Superior temporal gyrus (tissue), 1 donor: ENCODE results near the gene VASP.

Experiments
- DNase-seq: peaks from one replicate; pipeline ENCODE4 v3.0.0-alpha.2; 2016; ENCODE audit errors: extremely low spot score

The VASP gene

GRCh38 chr19:45473682-45474605 lies 33.3 kb upstream of the VASP start:
- no peak for DNase-seq

DNA sequence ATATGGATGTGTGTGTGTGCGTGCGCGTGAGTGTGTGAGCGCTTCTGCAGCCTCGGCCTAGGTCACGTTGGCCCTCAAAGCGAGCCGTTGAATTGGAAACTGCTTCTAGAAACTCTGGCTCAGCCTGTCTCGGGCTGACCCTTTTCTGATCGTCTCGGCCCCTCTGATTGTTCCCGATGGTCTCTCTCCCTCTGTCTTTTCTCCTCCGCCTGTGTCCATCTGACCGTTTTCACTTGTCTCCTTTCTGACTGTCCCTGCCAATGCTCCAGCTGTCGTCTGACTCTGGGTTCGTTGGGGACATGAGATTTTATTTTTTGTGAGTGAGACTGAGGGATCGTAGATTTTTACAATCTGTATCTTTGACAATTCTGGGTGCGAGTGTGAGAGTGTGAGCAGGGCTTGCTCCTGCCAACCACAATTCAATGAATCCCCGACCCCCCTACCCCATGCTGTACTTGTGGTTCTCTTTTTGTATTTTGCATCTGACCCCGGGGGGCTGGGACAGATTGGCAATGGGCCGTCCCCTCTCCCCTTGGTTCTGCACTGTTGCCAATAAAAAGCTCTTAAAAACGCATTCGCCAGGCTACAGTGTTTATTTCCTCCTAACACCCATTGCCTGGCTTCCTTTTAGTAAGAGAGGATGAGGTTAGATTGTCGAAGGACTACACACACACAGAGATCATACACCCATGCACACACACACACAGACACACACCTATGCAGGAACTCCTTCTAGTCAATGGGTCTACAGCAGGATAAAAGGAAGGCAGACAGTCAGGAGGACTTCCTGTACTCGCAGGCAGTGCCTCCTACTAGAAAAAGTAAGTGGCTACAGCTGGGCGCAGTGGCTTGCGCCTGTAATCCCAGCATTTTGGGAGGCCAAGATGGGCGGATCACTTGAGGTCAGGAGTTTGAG lies 32.4 kb upstream of the VASP start:
- DNase-seq: no peak

DNA sequence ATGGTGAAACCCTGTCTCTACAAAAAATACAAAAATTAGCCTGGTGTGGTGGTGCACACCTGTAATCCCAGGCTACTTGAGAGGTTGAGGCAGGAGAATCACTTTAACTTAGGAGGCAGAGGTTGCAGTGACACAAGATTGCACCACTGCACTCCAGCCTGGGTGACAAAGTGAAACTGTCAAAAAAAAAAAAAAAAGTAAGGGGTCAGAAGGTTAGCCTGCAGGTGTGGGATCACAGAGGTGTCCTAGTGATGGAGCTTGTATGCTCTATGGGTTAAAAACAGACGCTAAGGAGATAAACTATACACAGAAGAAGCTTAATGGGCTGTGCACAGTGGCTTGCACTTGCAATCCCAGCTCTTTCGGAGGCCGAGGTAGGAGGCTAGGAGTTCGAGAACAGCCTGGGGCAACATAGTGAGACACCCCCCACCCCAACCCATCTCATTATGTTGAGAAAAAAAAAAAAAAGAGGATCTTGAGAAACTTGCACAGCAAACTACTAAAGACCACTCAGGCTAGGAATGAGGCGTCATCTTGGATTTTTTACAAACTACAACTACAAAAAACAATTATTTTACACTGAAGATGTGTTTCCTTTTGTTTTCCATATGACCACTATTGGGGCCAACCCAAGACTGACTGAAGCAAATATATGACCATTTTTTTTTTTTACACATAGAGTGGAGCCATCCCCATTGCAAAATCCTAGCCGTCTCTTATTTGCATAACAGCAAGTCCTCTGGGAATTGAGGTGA lies 31.6 kb upstream of the VASP start:
- DNase-seq: no peak

DNA sequence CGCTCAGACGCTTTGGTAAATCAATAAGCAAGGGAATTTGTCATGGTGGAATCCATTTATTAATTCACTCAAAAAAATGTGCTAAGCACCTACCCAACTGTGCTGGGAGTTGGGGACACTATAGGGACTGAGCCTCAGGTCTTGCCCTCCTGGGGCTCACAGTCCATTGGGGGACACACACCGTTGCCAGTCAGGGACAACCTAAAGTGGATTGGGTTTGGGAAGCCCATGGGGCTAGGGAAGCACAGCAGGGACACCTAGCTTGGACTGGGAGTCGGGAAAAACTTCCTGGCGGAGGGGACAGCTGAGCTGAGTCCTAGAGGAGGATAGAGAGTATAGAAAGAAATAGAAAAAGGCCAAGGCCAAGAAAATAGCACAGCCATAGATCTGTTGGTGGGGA lies 31.0 kb upstream of the VASP start:
- DNase-seq: no peak

- no peak for DNase-seq
Measured at GRCh38 chr19:45477186-45477585, 30.1 kb upstream of the VASP start.

DNA sequence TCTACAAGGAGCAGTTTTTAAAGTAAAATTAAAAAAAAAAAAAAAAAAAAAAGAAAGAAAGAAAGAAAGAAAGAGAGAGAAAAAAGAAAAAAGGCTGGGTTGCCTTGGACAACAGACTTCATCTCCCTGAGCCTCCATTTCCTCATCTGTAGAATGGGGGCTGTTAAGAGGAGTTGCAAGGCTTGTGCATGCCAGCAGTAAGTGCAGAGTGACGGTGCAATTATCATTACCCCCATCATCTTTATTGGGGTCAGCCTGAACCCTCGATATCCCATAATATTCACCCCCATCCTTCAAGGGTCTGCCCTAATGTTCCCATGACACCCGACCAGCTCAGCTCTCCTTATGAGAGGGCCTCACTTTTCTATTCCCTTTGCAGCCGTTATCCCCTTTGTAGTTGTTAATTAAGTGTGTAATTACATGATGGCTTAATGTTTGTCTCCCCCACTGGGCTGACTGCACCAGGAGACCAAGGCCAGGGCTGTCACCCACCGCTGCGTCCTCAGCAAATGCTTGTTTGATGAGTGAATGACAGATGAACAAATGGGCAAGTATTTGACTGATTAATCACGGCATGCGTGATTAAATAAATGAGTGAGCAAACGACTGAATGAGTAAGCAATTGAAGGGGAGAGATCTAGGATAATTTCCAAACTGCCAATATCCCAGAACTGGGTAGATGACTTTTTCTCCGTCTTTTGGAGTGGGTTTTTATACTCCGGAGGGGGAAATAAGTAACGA lies 29.4 kb upstream of the VASP start:
- no peak for DNase-seq

- DNase-seq: peak; percentile 96
Measured at GRCh38 chr19:45478454-45479238, 28.6 kb upstream of the VASP start.

- DNase-seq: no peak
Measured at GRCh38 chr19:45483033-45483432, 24.2 kb upstream of the VASP start.

DNA sequence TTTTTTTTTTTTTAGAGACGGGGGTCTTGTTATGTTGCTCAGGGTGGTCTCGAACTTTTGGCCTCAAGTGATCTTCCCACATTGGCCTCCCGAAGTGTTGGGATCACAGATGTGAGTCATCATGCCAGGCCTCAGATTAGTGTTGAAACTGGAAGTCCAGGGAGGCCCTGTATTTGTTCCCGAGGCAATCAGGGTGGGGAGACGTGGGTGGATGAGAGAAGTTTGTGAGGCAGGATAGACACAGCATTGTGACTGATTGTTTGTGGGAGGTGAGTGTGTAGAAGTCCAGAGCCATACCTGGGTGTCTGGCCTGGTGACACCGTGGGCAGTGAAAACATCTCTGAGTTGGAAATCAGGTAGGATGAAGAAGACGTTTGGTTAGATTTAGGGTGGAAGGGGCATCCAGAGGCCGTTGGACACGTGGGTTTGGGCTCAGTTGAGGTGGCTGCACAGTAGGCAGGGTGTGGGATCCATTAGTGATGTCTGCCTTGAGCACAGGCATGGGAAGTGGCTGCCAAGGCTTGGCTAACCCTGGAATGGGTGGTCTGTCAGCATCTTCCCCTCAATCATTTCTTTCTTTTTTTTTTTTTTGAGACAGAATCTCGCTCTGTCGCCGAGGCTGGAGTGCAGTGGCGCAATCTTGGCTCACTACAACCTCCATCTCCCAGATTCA lies 22.9 kb upstream of the VASP start:
- no peak for DNase-seq

DNA sequence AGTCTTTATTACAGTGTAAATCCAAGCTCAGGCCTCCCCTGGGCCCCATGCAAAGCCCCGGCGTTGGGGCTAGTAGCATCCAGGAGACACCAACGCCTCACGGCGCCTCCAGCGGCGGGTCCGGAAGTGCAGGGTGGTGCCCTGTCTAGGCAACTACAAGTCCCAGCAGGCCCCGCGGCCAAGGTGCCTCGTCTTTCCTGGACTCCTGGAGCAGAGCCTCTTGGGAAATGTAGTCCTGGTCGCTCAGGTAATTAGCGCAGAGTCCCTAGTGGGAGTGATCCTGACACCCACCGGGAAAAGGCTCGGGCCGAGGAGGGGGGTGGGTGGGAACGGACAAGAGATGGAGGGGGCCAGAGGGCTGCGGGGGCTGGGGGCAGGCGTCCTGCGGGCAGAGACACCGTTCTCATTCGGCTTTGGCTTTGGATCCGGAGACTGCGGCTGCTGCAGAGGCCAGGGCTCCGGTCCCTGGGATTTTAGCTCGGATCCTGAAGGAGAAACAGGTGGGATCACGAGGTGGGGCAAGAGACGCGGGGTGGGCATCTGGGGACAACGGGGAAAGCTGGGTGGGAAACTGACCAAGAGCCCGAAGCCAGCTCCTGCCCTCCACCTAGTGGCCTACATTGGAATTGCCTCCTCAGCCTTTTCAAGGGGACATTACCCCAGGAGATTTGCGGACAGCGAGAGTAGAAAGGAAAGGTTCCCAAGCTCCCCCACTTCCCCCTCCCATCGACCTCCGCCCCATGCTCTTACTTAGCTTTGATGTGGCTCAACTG lies 21.8 kb upstream of the VASP start:
- peak; percentile 98 for DNase-seq

- no peak for DNase-seq
Measured at GRCh38 chr19:45488708-45489107, 18.6 kb upstream of the VASP start.

DNA sequence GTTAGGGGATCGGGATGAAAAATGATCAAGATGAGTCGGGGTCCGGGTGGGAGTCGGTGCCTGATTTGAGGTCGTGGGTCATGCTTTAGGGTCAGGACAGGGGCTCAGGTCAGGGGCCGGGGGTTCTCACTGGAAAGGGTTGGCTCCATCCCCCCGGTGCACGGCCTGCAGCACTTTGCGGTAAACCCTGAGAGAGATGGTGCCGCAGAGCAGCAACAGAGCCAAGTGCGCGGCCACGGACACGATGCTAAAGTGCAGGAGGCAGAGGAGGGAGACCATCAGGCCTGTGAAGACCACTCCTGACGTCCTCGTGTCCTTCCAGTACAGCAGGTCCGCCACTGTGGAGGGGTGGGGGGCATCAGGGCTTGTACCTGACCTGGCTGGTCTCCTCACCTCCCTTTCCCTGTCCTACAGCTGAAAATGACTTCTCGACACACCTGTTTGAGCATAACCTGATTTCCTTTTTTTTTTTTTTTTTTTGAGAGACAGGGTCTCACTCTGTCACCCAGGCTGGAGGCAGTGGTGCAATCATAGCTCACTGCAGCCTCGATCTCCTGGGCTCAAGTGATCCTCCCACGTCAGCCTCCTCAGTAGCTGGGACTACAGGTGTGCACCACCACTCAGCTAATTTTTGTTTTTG lies 17.9 kb upstream of the VASP start:
- no peak for DNase-seq

DNA sequence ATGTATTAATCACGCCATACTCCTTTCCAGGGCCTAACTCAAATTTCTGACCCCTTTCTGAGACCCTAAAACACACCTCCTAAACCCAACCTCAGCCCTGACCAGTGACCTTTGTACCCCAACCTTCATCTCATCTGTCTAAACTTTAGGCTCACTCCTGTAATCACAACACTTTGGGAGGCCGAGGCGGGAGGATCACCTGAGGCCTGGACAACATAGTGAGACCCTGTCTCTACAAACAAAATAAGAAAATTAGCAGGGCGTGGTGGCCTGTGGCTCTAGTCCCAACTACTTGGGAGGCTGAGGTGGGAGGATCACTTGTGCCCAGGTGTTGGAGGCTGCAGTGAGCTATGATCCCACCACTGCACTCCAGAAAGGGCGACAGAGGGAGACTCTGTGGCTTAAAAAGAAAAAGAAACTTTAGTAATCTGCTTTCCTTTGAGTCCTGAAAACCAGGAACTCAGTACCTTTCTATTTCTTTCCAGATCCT lies 15.1 kb upstream of the VASP start:
- DNase-seq: no peak

- DNase-seq: peak; percentile 57
Measured at GRCh38 chr19:45492627-45493470, 14.4 kb upstream of the VASP start.

DNA sequence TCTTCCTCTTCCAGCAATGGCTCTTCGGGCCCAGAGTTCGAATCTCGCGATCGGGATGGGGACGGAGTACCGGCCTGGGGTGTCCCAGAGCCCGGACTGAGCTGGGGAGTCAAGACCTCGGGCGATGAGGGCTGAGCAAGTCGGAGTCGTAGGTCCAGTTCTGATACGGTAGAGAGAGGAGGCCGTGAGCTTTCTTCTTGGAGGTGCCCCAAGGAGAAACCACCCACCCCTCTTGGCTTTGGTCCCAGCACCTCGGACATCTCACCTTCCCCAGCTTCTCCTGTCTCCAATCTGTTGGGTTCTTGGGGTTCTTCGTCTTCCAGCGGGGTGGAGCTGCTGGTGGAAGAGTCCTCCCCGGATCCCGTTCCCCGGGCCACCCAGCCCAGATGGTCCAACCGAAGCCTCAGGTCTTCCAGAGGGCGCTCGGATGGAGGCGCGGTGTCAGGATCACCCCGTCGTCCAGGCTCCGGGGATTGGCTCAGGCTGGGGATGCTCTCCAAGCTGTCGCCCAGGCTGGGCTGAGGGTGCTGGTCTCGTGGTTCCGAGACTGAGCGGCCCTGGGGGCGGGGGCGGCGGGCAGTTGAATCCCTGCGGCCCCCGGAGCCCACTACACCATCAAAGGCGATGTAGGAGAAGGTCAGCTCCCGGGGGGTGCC lies 12.9 kb upstream of the VASP start:
- no peak for DNase-seq

GRCh38 chr19:45495178-45495577 lies 12.1 kb upstream of the VASP start:
- DNase-seq: no peak
